IMR-90 (cell line): ENCODE results near the gene TIAM1. TPM values are rescaled to one million over a fixed set of nuclear protein-coding genes. Genes with fewer than 3 reads are reported as not detected.

Source experiments
- ATAC-seq: fragments of 200-7000 bp; cut with Tn5 transposase; 2 replicates; pipeline ENCODE4 v1.9.1; 2020; ENCODE audit warnings: low read depth, mild to moderate bottlenecking, moderate library complexity
- BruUV-seq: library from RNA; stranded (reverse); fragments of 400-500 nt; replicated peaks from 2 replicates; lab custom pipeline; 2021; lab: Mats Ljungman, UMichigan
- CTCF ChIA-PET: fragments of 300-600 bp; formaldehyde crosslinking; extraction: SDS; loops from one replicate; lab custom pipeline; 2021; ENCODE audit warnings: antibody characterized with exemption; lab: Yijun Ruan, JAX
- POLR2A ChIA-PET: fragments of 300-600 bp; sonication (Branson Sonifier 250); formaldehyde crosslinking; loops from one replicate; lab custom pipeline; 2022; ENCODE audit warnings: antibody characterized with exemption; ENCODE audit not compliant: unreplicated experiment; lab: Charles Lee
- DNase-seq: peaks from one replicate; pipeline ENCODE4 v3.0.0; 2013
- H2AFZ ChIP-seq: replicated peaks from 2 replicates; pipeline ENCODE3; 2013; ENCODE audit warnings: low read length, mild to moderate bottlenecking; ENCODE audit not compliant: poor library complexity
- H2AK5ac ChIP-seq: 2 replicates; pipeline ENCODE4 v1.6.1; 2013; ENCODE audit warnings: low read depth, low read length, inconsistent platforms
- H2AK9ac ChIP-seq: replicated peaks from 2 replicates; pipeline ENCODE3; 2013; ENCODE audit warnings: mild to moderate bottlenecking, low read depth, low read length, moderate library complexity; ENCODE audit not compliant: poor library complexity
- H2BK120ac ChIP-seq: 2 replicates; pipeline ENCODE4 v1.6.1; 2013; ENCODE audit warnings: low read depth, low read length, inconsistent platforms
- H2BK15ac ChIP-seq: 3 replicates; pipeline ENCODE4 v1.6.1; 2013; ENCODE audit warnings: low read depth, low read length, inconsistent platforms
- H2BK20ac ChIP-seq: 2 replicates; pipeline ENCODE4 v1.6.1; 2013; ENCODE audit warnings: low read depth, mild to moderate bottlenecking, inconsistent platforms, low read length, moderate library complexity
- H2BK5ac ChIP-seq: 2 replicates; pipeline ENCODE4 v1.6.1; 2013; ENCODE audit warnings: mild to moderate bottlenecking, low read depth, low read length, inconsistent platforms; ENCODE audit not compliant: poor library complexity, severe bottlenecking
- H3K14ac ChIP-seq: replicated peaks from 2 replicates; pipeline ENCODE4 v1.6.1; 2013; ENCODE audit warnings: low read depth, low read length, inconsistent platforms
- H3K18ac ChIP-seq: 2 replicates; pipeline ENCODE4 v1.6.1; 2013; ENCODE audit warnings: low read depth, low read length, control low read depth
- H3K23ac ChIP-seq: 2 replicates; pipeline ENCODE4 v1.6.1; 2013; ENCODE audit warnings: low read depth, low read length, inconsistent platforms
- H3K27ac ChIP-seq: 2 replicates; pipeline ENCODE4 v1.5.1; 2013; ENCODE audit warnings: mild to moderate bottlenecking, control low read depth, low read length; ENCODE audit not compliant: insufficient read depth
- H3K27me3 ChIP-seq: 2 replicates; pipeline ENCODE4 v1.6.1; 2013; ENCODE audit warnings: low read length; ENCODE audit not compliant: control insufficient read depth, insufficient read depth
- H3K36me3 ChIP-seq: 2 replicates; pipeline ENCODE4 v1.6.1; 2013; ENCODE audit warnings: low read length, mixed read lengths; ENCODE audit not compliant: control insufficient read depth, insufficient read depth
- H3K4ac ChIP-seq: 2 replicates; pipeline ENCODE4 v1.6.1; 2013; ENCODE audit warnings: low read depth, low read length, inconsistent platforms
- H3K4me1 ChIP-seq: 2 replicates; pipeline ENCODE4 v1.6.1; 2013; ENCODE audit warnings: low read length, mixed read lengths; ENCODE audit not compliant: control insufficient read depth, insufficient read depth
- H3K4me2 ChIP-seq: 2 replicates; pipeline ENCODE4 v1.6.1; 2013; ENCODE audit warnings: low read depth, mild to moderate bottlenecking, control low read depth, low read length, moderate library complexity
- H3K4me3 ChIP-seq: 2 replicates; pipeline ENCODE4 v1.5.1; 2013; ENCODE audit warnings: low read depth, mild to moderate bottlenecking, control low read depth, low read length, moderate library complexity; ENCODE audit not compliant: insufficient read depth
- H3K56ac ChIP-seq: 2 replicates; pipeline ENCODE4 v1.6.1; 2013; ENCODE audit warnings: low read length, inconsistent platforms; ENCODE audit not compliant: insufficient read depth; ENCODE audit errors: extremely low read depth
- H3K79me1 ChIP-seq, 2 experiments: 2 replicates each; pipeline ENCODE4 v1.6.1; 2013; ENCODE audit warnings: low read length in 2 of 2, inconsistent platforms in 1 of 2, low read depth in 1 of 2
- H3K9ac ChIP-seq: 2 replicates; pipeline ENCODE4 v1.6.1; 2013; ENCODE audit warnings: low read depth, low read length, control low read depth
- H3K9me1 ChIP-seq: 2 replicates; pipeline ENCODE4 v1.6.1; 2013; ENCODE audit warnings: low read length, inconsistent platforms; ENCODE audit not compliant: insufficient read depth
- H3K9me3 ChIP-seq: 2 replicates; pipeline ENCODE4 v1.6.1; 2013; ENCODE audit warnings: low read length; ENCODE audit not compliant: control insufficient read depth, insufficient read depth
- H4K20me1 ChIP-seq: 2 replicates; pipeline ENCODE4 v1.6.1; 2013; ENCODE audit warnings: low read length, inconsistent platforms; ENCODE audit not compliant: insufficient read depth
- H4K5ac ChIP-seq: 2 replicates; pipeline ENCODE4 v1.6.1; 2013; ENCODE audit warnings: mild to moderate bottlenecking, low read depth, low read length, control low read depth
- H4K8ac ChIP-seq, 2 experiments: 2 replicates each; pipeline ENCODE4 v1.6.1; 2013; ENCODE audit warnings: low read depth in 2 of 2, low read length in 2 of 2, control low read depth in 1 of 2, inconsistent platforms in 1 of 2
- H4K91ac ChIP-seq: 2 replicates; pipeline ENCODE4 v1.6.1; 2013; ENCODE audit warnings: low read depth, low read length, inconsistent platforms; ENCODE audit not compliant: insufficient read depth
- CHD1 ChIP-seq: IDR thresholded peaks from 2 replicates; pipeline ENCODE4 v1.6.1; 2012; ENCODE audit warnings: low read depth, low read length, improper control_type of control experiment
- WGBS, 2 experiments: methylation state at CpG; one replicate each; pipeline versions ENCODE4 v1.1.5 to v1.1.7; 2013; ENCODE audit warnings: missing lambda C conversion rate in 2 of 2; ENCODE audit not compliant: insufficient read length in 1 of 2; ENCODE audit errors: extremely low coverage in 2 of 2; 5-methylcytosine and 5-hydroxymethylcytosine counted together
- dilution Hi-C: fragments of 300-500 bp; cut with HindIII; formaldehyde crosslinking; loops from one replicate; pipeline ENCODE4 v1.14.3; 2018; ENCODE audit warnings: low sequenced_read_pairs; ENCODE audit not compliant: unreplicated experiment
- in situ Hi-C: fragments of 300-500 bp; cut with MboI; formaldehyde crosslinking; loops from 3 replicates; pipeline ENCODE4 v1.14.3; 2019; ENCODE audit warnings: low sequenced_read_pairs, inconsistent platforms, mixed read lengths
- intact Hi-C: fragments of 100-400 bp; cut with micrococcal nuclease; formaldehyde crosslinking; loops from 2 replicates; pipeline ENCODE4 v1.10.0; 2022
- polyA plus RNA-seq, 3 experiments: library from polyadenylated mRNA; depleted of rRNA; stranded (reverse); fragments of >200 nt; gene quantifications; 2 replicates each; pipeline ENCODE4 v1.2.3, GENCODE V29; 2012; ENCODE audit warnings: low replicate concordance in 1 of 3
- total RNA-seq: library from RNA; depleted of rRNA; stranded (reverse); fragments of >200 nt; gene quantifications from 2 replicates; pipeline ENCODE4 v1.2.3, GENCODE V29; 2012

TIAM1 gene
- total and polyA plus RNA-seq, 2 of the 4 experiments (the other 2 are of a cell fraction): 2.9 to 9.3 TPM

- Histone ChIP-seq H3K4me1 (no peaks in the 10 kb centered on the region), H3K4me2 (no peak overlapping the region), H3K18ac (no peak overlapping the region), H4K91ac (no peak overlapping the region), H3K79me1 (no peaks in the 10 kb centered on the region), H3K9me1 (no peaks in the 10 kb centered on the region), H3K9me3 (no peaks in the 10 kb centered on the region), H3K27me3 (no peaks in the 10 kb centered on the region), H2AK9ac (no peak overlapping the region), H3K23ac (no peak overlapping the region), H3K9ac (no peak overlapping the region), H3K27ac (no peak overlapping the region), H4K20me1 (no peaks in the 10 kb centered on the region), H4K8ac (no peak overlapping the region), H2AFZ (no peak overlapping the region), H2BK15ac (no peak overlapping the region), H2BK120ac (no peak overlapping the region), H3K36me3 (no peaks in the 10 kb centered on the region), H3K14ac (no peak overlapping the region), H3K56ac (no peak overlapping the region), H3K4me3 (no peak overlapping the region), H2AK5ac (no peak overlapping the region), H2BK5ac (no peak overlapping the region), H2BK20ac (no peak overlapping the region), H4K5ac (no peak overlapping the region), H3K4ac (no peak overlapping the region)
- 80% methylated on average over 1 of the region's 6 CpGs; no CpG with 5 or more reads in 1 of the 2 experiments for WGBS, 2 experiments
- intact Hi-C loops (no loop called here), dilution Hi-C loops (no loop called here), in situ Hi-C loops (loop anchor here (5.0 kb wide), 1 partner anchor 87 kb away; no protein-coding TSS in a partner anchor)
- BruUV-seq: no TSS peak
- no peak for DNase-seq
- ATAC-seq: no peak
- ChIA-PET CTCF (no interaction called here), POLR2A (no interaction called here)
- no peak for TF ChIP-seq CHD1
These were observed 159.6 kb downstream of the TIAM1 start for GRCh38 chr21:31184459-31184858.
